DND-41 (cell line): ENCODE measurements around the gene SPPL2B.

Experiments used
- ATAC-seq: fragments of 200-7000 bp; cut with Tn5 transposase; 3 replicates; pipeline ENCODE4 v1.9.1; 2021; ENCODE audit warnings: low read depth; ENCODE audit not compliant: insufficient read depth
- DNase-seq: peaks from one replicate; pipeline ENCODE4 v3.0.0-alpha.2; 2020
- H2AFZ ChIP-seq: 2 replicates; pipeline ENCODE4 v1.6.0; 2012; ENCODE audit warnings: low read depth, low read length
- H3K27ac ChIP-seq: 2 replicates; pipeline ENCODE4 v1.5.1; 2012; ENCODE audit warnings: low read length, inconsistent platforms
- H3K27me3 ChIP-seq: fragments of 200-600 bp; sonication (generic); 2 replicates; pipeline ENCODE4 v1.6.0; 2012; ENCODE audit warnings: low read length, mild to moderate bottlenecking, inconsistent platforms; ENCODE audit not compliant: insufficient read depth, poor library complexity
- H3K36me3 ChIP-seq: 2 replicates; pipeline ENCODE4 v1.5.1; 2012; ENCODE audit warnings: low read length, inconsistent platforms; ENCODE audit not compliant: insufficient read depth
- H3K4me1 ChIP-seq: 2 replicates; pipeline ENCODE4 v1.5.1; 2012; ENCODE audit warnings: mild to moderate bottlenecking, low read length; ENCODE audit not compliant: insufficient read depth
- H3K4me2 ChIP-seq: 2 replicates; pipeline ENCODE4 v1.6.0; 2012; ENCODE audit warnings: mild to moderate bottlenecking, moderate library complexity, low read length, inconsistent platforms; ENCODE audit not compliant: insufficient read depth
- H3K4me3 ChIP-seq, 2 experiments: fragments of 200-600 bp in 1 of 2; shearing (Covaris generic) in 1 of 2; 2 replicates each; pipeline ENCODE4 v1.5.1; 2012 to 2016; ENCODE audit warnings: inconsistent platforms in 2 of 2, low read length in 2 of 2, mild to moderate bottlenecking in 2 of 2, low read depth in 1 of 2, moderate library complexity in 1 of 2
- H3K79me2 ChIP-seq: 2 replicates; pipeline ENCODE4 v1.6.0; 2012; ENCODE audit warnings: low read length, inconsistent platforms; ENCODE audit not compliant: insufficient read depth
- H3K9ac ChIP-seq: 2 replicates; pipeline ENCODE4 v1.6.0; 2012; ENCODE audit warnings: low read depth, mild to moderate bottlenecking, inconsistent platforms, low read length, moderate library complexity
- H3K9me3 ChIP-seq: 2 replicates; pipeline ENCODE4 v1.5.1; 2012; ENCODE audit warnings: low read length, moderate library complexity, mild to moderate bottlenecking, inconsistent platforms; ENCODE audit not compliant: insufficient read depth, severe bottlenecking
- H4K20me1 ChIP-seq: 2 replicates; pipeline ENCODE4 v1.6.0; 2012; ENCODE audit warnings: low read length; ENCODE audit not compliant: insufficient read depth
- EZH2 ChIP-seq: IDR thresholded peaks from 3 replicates; pipeline ENCODE4 v1.6.1; 2012; ENCODE audit warnings: borderline replicate concordance, low read depth, mild to moderate bottlenecking, moderate library complexity, low read length, inconsistent platforms; ENCODE audit not compliant: severe bottlenecking
- TF ChIP-seq, protein P1 (sequence below): IDR thresholded peaks from 2 replicates; pipeline ENCODE4 v1.5.1; 2012; ENCODE audit warnings: borderline replicate concordance, low read length, moderate library complexity, mild to moderate bottlenecking; ENCODE audit not compliant: poor library complexity, severe bottlenecking; ENCODE audit errors: extremely low read depth

Gene SPPL2B

DNA sequence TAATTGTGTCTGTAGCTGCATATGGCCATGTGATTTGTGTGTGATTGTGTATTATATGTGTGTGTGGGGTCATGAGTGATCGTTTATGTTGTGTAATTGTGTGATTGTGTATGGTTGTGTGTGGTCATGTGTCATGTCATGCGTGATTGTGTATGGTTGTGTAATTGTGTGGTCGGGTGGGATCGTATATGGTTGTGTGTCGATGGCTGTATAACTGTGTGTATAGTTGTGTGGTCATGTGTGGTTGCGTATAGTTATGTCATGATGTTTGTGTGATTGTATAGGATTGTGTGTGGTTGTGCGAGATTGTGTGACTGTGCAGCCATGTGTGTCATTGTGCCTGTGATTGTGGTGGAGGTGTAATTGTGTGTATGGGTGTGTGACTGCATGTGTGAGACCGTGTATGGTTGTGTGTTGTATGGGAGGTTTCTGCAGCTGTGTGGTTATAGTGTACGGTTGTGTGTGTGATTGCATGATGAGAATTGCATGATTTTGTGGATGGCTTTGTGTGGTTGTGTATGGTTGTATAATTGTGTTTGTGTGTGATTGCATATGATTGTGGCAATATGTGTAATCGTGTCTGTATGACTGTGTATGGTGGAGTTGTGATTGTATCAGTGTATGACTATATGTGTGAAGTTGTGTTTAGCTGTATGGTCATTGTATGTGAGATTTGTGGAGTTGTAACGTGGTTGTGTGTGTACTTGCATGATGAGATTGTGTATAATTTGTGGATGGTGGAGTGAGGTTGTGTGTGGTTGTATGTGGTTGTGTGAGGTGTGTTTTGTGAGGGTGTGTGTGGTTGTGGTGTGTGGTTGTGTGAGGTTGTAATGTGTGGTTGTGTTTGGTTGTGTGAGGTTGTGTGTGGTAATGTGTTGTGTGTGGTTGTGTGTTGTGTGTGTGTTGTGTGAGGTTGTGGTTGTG lies 33.8 kb downstream of the SPPL2B start:
- Histone ChIP-seq H4K20me1 (no peaks in the 10 kb centered on the region), H3K4me1 (no peaks in the 10 kb centered on the region), H3K9me3 (no peaks in the 10 kb centered on the region), H3K4me2 (no peak overlapping the region), H3K27me3 (no peaks in the 10 kb centered on the region), H3K4me3 (no peak overlapping the region), H3K79me2 (no peaks in the 10 kb centered on the region), H2AFZ (no peak overlapping the region), H3K9ac (no peak overlapping the region), H3K27ac (no peak overlapping the region), H3K36me3 (no peaks in the 10 kb centered on the region)
- TF ChIP-seq EZH2: no peak
- TF ChIP-seq, protein P1, sequence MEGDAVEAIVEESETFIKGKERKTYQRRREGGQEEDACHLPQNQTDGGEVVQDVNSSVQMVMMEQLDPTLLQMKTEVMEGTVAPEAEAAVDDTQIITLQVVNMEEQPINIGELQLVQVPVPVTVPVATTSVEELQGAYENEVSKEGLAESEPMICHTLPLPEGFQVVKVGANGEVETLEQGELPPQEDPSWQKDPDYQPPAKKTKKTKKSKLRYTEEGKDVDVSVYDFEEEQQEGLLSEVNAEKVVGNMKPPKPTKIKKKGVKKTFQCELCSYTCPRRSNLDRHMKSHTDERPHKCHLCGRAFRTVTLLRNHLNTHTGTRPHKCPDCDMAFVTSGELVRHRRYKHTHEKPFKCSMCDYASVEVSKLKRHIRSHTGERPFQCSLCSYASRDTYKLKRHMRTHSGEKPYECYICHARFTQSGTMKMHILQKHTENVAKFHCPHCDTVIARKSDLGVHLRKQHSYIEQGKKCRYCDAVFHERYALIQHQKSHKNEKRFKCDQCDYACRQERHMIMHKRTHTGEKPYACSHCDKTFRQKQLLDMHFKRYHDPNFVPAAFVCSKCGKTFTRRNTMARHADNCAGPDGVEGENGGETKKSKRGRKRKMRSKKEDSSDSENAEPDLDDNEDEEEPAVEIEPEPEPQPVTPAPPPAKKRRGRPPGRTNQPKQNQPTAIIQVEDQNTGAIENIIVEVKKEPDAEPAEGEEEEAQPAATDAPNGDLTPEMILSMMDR: no peak
- no peak for DNase-seq
- no peak for ATAC-seq

DNA sequence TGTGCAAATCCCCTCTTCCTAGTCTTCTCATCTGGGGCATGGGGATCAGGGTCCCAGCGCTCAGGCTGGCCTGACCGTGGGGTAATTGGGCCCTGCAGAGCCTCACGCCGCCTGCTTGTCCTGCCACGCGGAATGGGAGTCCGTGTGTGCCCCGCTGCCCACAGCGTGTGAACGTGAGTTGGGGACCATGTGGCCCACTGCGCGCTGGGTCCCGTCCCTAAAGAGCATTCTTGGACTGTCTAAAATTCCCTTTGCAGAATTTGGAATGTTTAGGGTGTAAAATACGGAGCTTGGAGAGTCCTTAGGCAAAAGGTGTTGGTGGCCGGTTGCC lies 34.5 kb downstream of the SPPL2B start:
- Histone ChIP-seq H3K4me3 (no peak overlapping the region), H3K27ac (no peak overlapping the region), H3K79me2 (no peaks in the 10 kb centered on the region), H3K4me2 (no peak overlapping the region), H3K9ac (no peak overlapping the region), H3K36me3 (no peaks in the 10 kb centered on the region), H3K4me1 (no peaks in the 10 kb centered on the region), H4K20me1 (no peaks in the 10 kb centered on the region), H2AFZ (no peak overlapping the region), H3K9me3 (no peaks in the 10 kb centered on the region), H3K27me3 (no peaks in the 10 kb centered on the region)
- DNase-seq (no peak), ATAC-seq (no peak)
- no peak for TF ChIP-seq EZH2
- TF ChIP-seq, protein P1: no peak

DNA sequence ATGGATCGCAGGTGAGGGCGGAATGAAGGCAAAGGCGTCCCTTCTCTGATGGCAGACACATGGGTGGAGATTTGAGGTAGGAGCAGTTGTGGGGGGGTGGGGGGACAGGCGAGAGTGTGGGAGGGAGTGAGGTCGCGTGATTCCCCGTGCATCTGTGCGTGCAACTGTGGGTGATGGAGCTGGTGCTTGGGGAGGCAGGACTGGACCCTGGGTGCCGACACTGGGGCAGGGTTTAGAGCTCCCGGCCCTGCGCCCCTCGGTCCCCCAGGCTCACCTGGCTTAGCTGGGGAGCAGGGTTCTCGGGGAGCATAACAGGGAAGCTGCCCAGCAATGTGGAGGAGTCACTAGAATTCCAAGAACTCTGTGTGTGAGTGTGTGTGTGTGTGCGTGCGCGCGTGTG lies 34.9 kb downstream of the SPPL2B start:
- DNase-seq (no peak), ATAC-seq (no peak)
- Histone ChIP-seq H3K27me3 (no peaks in the 10 kb centered on the region), H3K27ac (no peak overlapping the region), H3K9me3 (peaks cover 2% of the 10 kb centered on the region), H3K9ac (no peak overlapping the region), H3K36me3 (no peaks in the 10 kb centered on the region), H3K79me2 (no peaks in the 10 kb centered on the region), H3K4me3 (no peak overlapping the region), H3K4me1 (no peaks in the 10 kb centered on the region), H2AFZ (no peak overlapping the region), H3K4me2 (no peak overlapping the region), H4K20me1 (no peaks in the 10 kb centered on the region)
- no peak for TF ChIP-seq EZH2
- TF ChIP-seq, protein P1: no peak
